CD4-positive, alpha-beta T cell treated with Interleukin-15 for 1 hour (primary cell): ENCODE results near the gene CROCC2.

Experiments used
- DNase-seq: peaks from one replicate; pipeline ENCODE4 v3.0.0-alpha.2; 2020

Gene CROCC2

GRCh38 chr2:240925191-240925567 lies 19.0 kb downstream of the CROCC2 start:
- DNase-seq, result peak; percentile 16

GRCh38 chr2:240925568-240926515 lies 19.7 kb downstream of the CROCC2 start:
- peak; percentile 15 for DNase-seq

GRCh38 chr2:240926516-240927389 lies 20.6 kb downstream of the CROCC2 start:
- DNase-seq, result peak; percentile 11

GRCh38 chr2:240927390-240927781 lies 21.2 kb downstream of the CROCC2 start:
- no peak for DNase-seq

- DNase-seq, result no peak
Observed at GRCh38 chr2:240928476-240929363, 22.6 kb downstream of the CROCC2 start.

- DNase-seq, result no peak
Observed at GRCh38 chr2:240929364-240930095, 23.4 kb downstream of the CROCC2 start.

- DNase-seq, result no peak
Observed at GRCh38 chr2:240930096-240930630, 24.0 kb downstream of the CROCC2 start.

GRCh38 chr2:240930631-240931318 lies 24.6 kb downstream of the CROCC2 start:
- no peak for DNase-seq

GRCh38 chr2:240931319-240931949 lies 25.3 kb downstream of the CROCC2 start:
- no peak for DNase-seq

GRCh38 chr2:240932001-240932723 lies 26.0 kb downstream of the CROCC2 start:
- DNase-seq, result no peak

GRCh38 chr2:240932724-240933047 lies 26.6 kb downstream of the CROCC2 start:
- no peak for DNase-seq

GRCh38 chr2:240933048-240933965 lies 27.2 kb downstream of the CROCC2 start:
- DNase-seq, result peak; percentile 3

- DNase-seq, result peak; percentile 15
Observed at GRCh38 chr2:240933966-240934700, 28.0 kb downstream of the CROCC2 start.

GRCh38 chr2:240934701-240935102 lies 28.6 kb downstream of the CROCC2 start:
- no peak for DNase-seq

- no peak for DNase-seq
Observed at GRCh38 chr2:240935103-240935876, 29.2 kb downstream of the CROCC2 start.

- peak; percentile 4 for DNase-seq
Observed at GRCh38 chr2:240936106-240936505, 30.0 kb downstream of the CROCC2 start.

GRCh38 chr2:240946046-240946445 lies 39.9 kb downstream of the CROCC2 start:
- DNase-seq, result peak; percentile 11
